WTC11 (cell line): ENCODE measurements around the gene MICAL3. TPM values are rescaled to one million over a fixed set of nuclear protein-coding genes. Genes with fewer than 3 reads are reported as not detected.

ENCODE experiments used
- ATAC-seq: fragments of 200-7000 bp; cut with Tn5 transposase; 2 replicates; pipeline ENCODE4 v1.10.0; 2021; ENCODE audit warnings: mild to moderate bottlenecking, moderate library complexity
- CTCF ChIA-PET: fragments of 300-600 bp; sonication (Branson Sonifier 250); formaldehyde crosslinking; loops from one replicate; lab custom pipeline; 2021; ENCODE audit warnings: antibody characterized with exemption; lab: Charles Lee
- POLR2A ChIA-PET: fragments of 350-600 bp; sonication (Branson Sonifier 250); formaldehyde crosslinking; loops from one replicate; lab custom pipeline; 2021; ENCODE audit warnings: antibody characterized with exemption; lab: Charles Lee
- DNase-seq: peaks from one replicate; pipeline ENCODE4 v3.0.0; 2021; ENCODE audit warnings: low spot score
- H3K27ac Mint-ChIP-seq: 2 replicates; pipeline ENCODE4 v1.8.0; 2021; ENCODE audit warnings: mixed read lengths
- H3K27me3 Mint-ChIP-seq: 2 replicates; pipeline ENCODE4 v1.8.0; 2021; ENCODE audit warnings: low read depth, mild to moderate bottlenecking, moderate library complexity, mixed read lengths
- H3K36me3 Mint-ChIP-seq: 2 replicates; pipeline ENCODE4 v1.8.0; 2021; ENCODE audit warnings: mixed read lengths
- H3K4me1 Mint-ChIP-seq: 2 replicates; pipeline ENCODE4 v1.8.0; 2022; ENCODE audit warnings: mixed read lengths
- H3K4me3 Mint-ChIP-seq: 2 replicates; pipeline ENCODE4 v1.8.0; 2021; ENCODE audit warnings: mild to moderate bottlenecking, moderate library complexity, mixed read lengths
- H3K9me3 Mint-ChIP-seq: 2 replicates; pipeline ENCODE4 v1.8.0; 2021; ENCODE audit warnings: mixed read lengths
- ATF3 ChIP-seq: sonication (generic); formaldehyde crosslinking; conservative IDR thresholded peaks from 2 replicates; pipeline ENCODE4 v1.8.1; 2022; ENCODE audit warnings: mild to moderate bottlenecking, missing genetic modification reagents
- CTCF ChIP-seq: fragments of 200-600 bp; IDR thresholded peaks from 2 replicates; pipeline ENCODE4 v1.8.0; 2022; ENCODE audit warnings: antibody characterized with exemption
- E2F1 ChIP-seq: sonication (generic); formaldehyde crosslinking; IDR thresholded peaks from 2 replicates; pipeline ENCODE4 v1.8.0; 2022; ENCODE audit warnings: mild to moderate bottlenecking, missing genetic modification reagents
- ELF4 ChIP-seq: sonication (generic); formaldehyde crosslinking; IDR thresholded peaks from 2 replicates; pipeline ENCODE4 v1.8.1; 2022; ENCODE audit warnings: low read depth, mild to moderate bottlenecking, moderate library complexity, missing genetic modification reagents
- GRHL2 ChIP-seq: fragments of 250-450 bp; sonication (Bioruptor Pico); IDR thresholded peaks from 2 replicates; pipeline ENCODE4 v1.8.0; 2022; ENCODE audit warnings: mild to moderate bottlenecking, moderate library complexity; ENCODE audit not compliant: insufficient replicate concordance, severe bottlenecking
- JUN ChIP-seq: sonication (generic); formaldehyde crosslinking; IDR thresholded peaks from 2 replicates; pipeline ENCODE4 v1.8.0; 2023; ENCODE audit warnings: mild to moderate bottlenecking, missing genetic modification reagents
- MAX ChIP-seq: sonication (generic); formaldehyde crosslinking; IDR thresholded peaks from 2 replicates; pipeline ENCODE4 v1.8.0; 2022; ENCODE audit warnings: mild to moderate bottlenecking, missing genetic modification reagents
- NR2C2 ChIP-seq: sonication (generic); formaldehyde crosslinking; IDR thresholded peaks from 2 replicates; pipeline ENCODE4 v1.8.0; 2022; ENCODE audit warnings: mild to moderate bottlenecking, missing genetic modification reagents
- PRRX2 ChIP-seq: fragments of 250-450 bp; sonication (Bioruptor Pico); IDR thresholded peaks from 2 replicates; pipeline ENCODE4 v1.8.0; 2021; ENCODE audit warnings: mild to moderate bottlenecking
- TEAD4 ChIP-seq: sonication (generic); formaldehyde crosslinking; IDR thresholded peaks from 2 replicates; pipeline ENCODE4 v1.8.0; 2022; ENCODE audit warnings: mild to moderate bottlenecking, missing genetic modification reagents
- ZBTB21 ChIP-seq: sonication (generic); formaldehyde crosslinking; IDR thresholded peaks from 2 replicates; pipeline ENCODE4 v1.8.1; 2023; ENCODE audit warnings: mild to moderate bottlenecking, missing genetic modification reagents, borderline replicate concordance
- ZMAT4 ChIP-seq: fragments of 250-450 bp; sonication (Bioruptor Pico); IDR thresholded peaks from 2 replicates; pipeline ENCODE4 v1.9.0; 2021; ENCODE audit warnings: mild to moderate bottlenecking
- ZNF138 ChIP-seq: sonication (generic); formaldehyde crosslinking; conservative IDR thresholded peaks from 2 replicates; pipeline ENCODE4 v1.8.1; 2022; ENCODE audit warnings: mild to moderate bottlenecking, moderate library complexity, missing genetic modification reagents
- ZNF317 ChIP-seq: sonication (generic); formaldehyde crosslinking; IDR thresholded peaks from 2 replicates; pipeline ENCODE4 v1.8.1; 2023; ENCODE audit warnings: low read depth, mild to moderate bottlenecking, moderate library complexity, missing genetic modification reagents, borderline replicate concordance
- ZNF416 ChIP-seq: fragments of 250-450 bp; sonication (Bioruptor Pico); IDR thresholded peaks from 2 replicates; pipeline ENCODE4 v1.9.0; 2021; ENCODE audit warnings: mild to moderate bottlenecking, inconsistent platforms
- ZNF425 ChIP-seq: fragments of 250-450 bp; sonication (Bioruptor Pico); conservative IDR thresholded peaks from 2 replicates; pipeline ENCODE4 v1.9.0; 2021; ENCODE audit warnings: mild to moderate bottlenecking
- total RNA-seq: library from RNA; stranded (reverse); gene quantifications from 3 replicates; pipeline ENCODE4 v1.2.3, GENCODE V29; 2021

Gene MICAL3
- total RNA-seq, 1 experiment from 2014 or later = 41.2 TPM

- no peaks in the 10 kb centered on the region for H3K27me3 Mint-ChIP-seq
- H3K4me1 Mint-ChIP-seq = no peaks in the 10 kb centered on the region
- no peaks in the 10 kb centered on the region for H3K9me3 Mint-ChIP-seq
- H3K27ac Mint-ChIP-seq = no peak overlapping the region
- CTCF ChIA-PET = interaction anchor here (0.6 to 2.0 kb wide), 4 partner anchors 8 to 262 kb away, joined by 3 to 8 read pairs (median 4); no protein-coding TSS in a partner anchor
- H3K36me3 Mint-ChIP-seq = no peaks in the 10 kb centered on the region
- POLR2A ChIA-PET = no interaction called here
- ATAC-seq (no peak), DNase-seq (no peak)
- TF ChIP-seq JUN (no peak), ZNF138 (CRISPR knock-in tag) (no peak)
- H3K4me3 Mint-ChIP-seq = no peak overlapping the region
These were observed 229.4 kb downstream of the MICAL3 start for GRCh38 chr22:17794726-17795542.

- ATAC-seq (no peak), DNase-seq (no peak)
- POLR2A ChIA-PET = no interaction called here
- H3K4me3 Mint-ChIP-seq = no peak overlapping the region
- peak overlapping the region; percentile 90; the same call in 1 of the 2 replicates for H3K27ac Mint-ChIP-seq
- no peaks in the 10 kb centered on the region for H3K36me3 Mint-ChIP-seq
- H3K4me1 Mint-ChIP-seq = no peaks in the 10 kb centered on the region
- H3K9me3 Mint-ChIP-seq = no peaks in the 10 kb centered on the region
- H3K27me3 Mint-ChIP-seq = no peaks in the 10 kb centered on the region
- CTCF ChIA-PET = interaction anchor here (1.0 to 3.1 kb wide), 6 partner anchors 10 to 283 kb away, joined by 3 to 23 read pairs (median 5); no protein-coding TSS in a partner anchor
- TF ChIP-seq MAX (CRISPR knock-in tag) = no peak
These were observed 231.4 kb downstream of the MICAL3 start for GRCh38 chr22:17792854-17793434.

- DNase-seq (peak; percentile 70), ATAC-seq (peak; percentile 84)
- Mint-ChIP-seq H3K4me1 (peaks cover 1% of the 10 kb centered on the region; the same call in 1 of the 2 replicates), H3K27me3 (no peaks in the 10 kb centered on the region), H3K9me3 (no peaks in the 10 kb centered on the region), H3K27ac (no peak overlapping the region), H3K36me3 (no peaks in the 10 kb centered on the region), H3K4me3 (no peak overlapping the region)
- ChIA-PET CTCF (interaction anchor here (0.6 to 3.1 kb wide), 7 partner anchors 11 to 284 kb away, joined by 3 to 23 read pairs (median 5); no protein-coding TSS in a partner anchor), POLR2A (no interaction called here)
- TF ChIP-seq ATF3 (CRISPR knock-in tag) = no peak
- no peak for TF ChIP-seq NR2C2 (CRISPR knock-in tag)
- peak; percentile 24; the same call in 1 of the 2 replicates for TF ChIP-seq CTCF
- no peak for TF ChIP-seq TEAD4
These were observed 232.1 kb downstream of the MICAL3 start for GRCh38 chr22:17792299-17792698.

GRCh38 chr22:17791196-17791595 is 233.2 kb downstream of the MICAL3 start:
- Mint-ChIP-seq H3K27ac (no peak overlapping the region), H3K36me3 (no peaks in the 10 kb centered on the region), H3K4me3 (no peak overlapping the region), H3K9me3 (no peaks in the 10 kb centered on the region), H3K27me3 (no peaks in the 10 kb centered on the region), H3K4me1 (peaks cover 10% of the 10 kb centered on the region)
- ChIA-PET CTCF (interaction anchor here (3.1 kb wide), 1 partner anchor 48 kb away, joined by 23 read pairs; no protein-coding TSS in a partner anchor), POLR2A (no interaction called here)
- ATAC-seq (no peak), DNase-seq (no peak)
- TF ChIP-seq E2F1 (CRISPR knock-in tag) (no peak), ELF4 (CRISPR knock-in tag) (no peak), ZNF317 (CRISPR knock-in tag) (no peak), ZNF425 (no peak), MAX (CRISPR knock-in tag) (no peak), GRHL2 (CRISPR knock-in tag) (no peak), PRRX2 (no peak), ZBTB21 (no peak), ZMAT4 (CRISPR knock-in tag) (no peak), ZNF416 (no peak)
